SK-N-SH (cell line): Measurements from ENCODE around the gene PRKCQ. TPM values are rescaled to one million over a fixed set of nuclear protein-coding genes. Genes with fewer than 3 reads are reported as not detected.

Source experiments
- CTCF ChIA-PET: fragments of 300-600, 350-600 bp; formaldehyde crosslinking; extraction: SDS; loops from one replicate; lab custom pipeline; 2021; lab: Yijun Ruan, JAX
- POLR2A ChIA-PET: fragments of 350-600 bp; sonication (Branson Sonifier 250); formaldehyde crosslinking; extraction: SDS; loops from one replicate; lab custom pipeline; 2020; ENCODE audit warnings: antibody characterized with exemption, inconsistent platforms; lab: Yijun Ruan, JAX
- DNase-seq: peaks from one replicate; pipeline ENCODE4 v3.0.0; 2012
- H2AFZ ChIP-seq: fragments of 200-600 bp; sonication (generic); 2 replicates; pipeline ENCODE4 v1.8.1; 2016; ENCODE audit warnings: antibody characterized with exemption, mild to moderate bottlenecking, low read depth
- H3F3A ChIP-seq: fragments of 200-600 bp; sonication (generic); replicated peaks from 2 replicates; pipeline ENCODE3; 2016; ENCODE audit warnings: antibody characterized with exemption, mild to moderate bottlenecking; ENCODE audit not compliant: insufficient read depth
- H3K27ac ChIP-seq, 2 experiments: fragments of 200-500 bp in 1 of 2; fragments of 200-600 bp in 1 of 2; sonication (Bioruptor generic) in 1 of 2; sonication (generic), shearing (Covaris generic) in 1 of 2; 2 replicates each; pipeline versions ENCODE4 v1.5.1 to v1.6.1; 2014 to 2016; ENCODE audit warnings: low read depth in 2 of 2, inconsistent platforms in 1 of 2, low read length in 1 of 2, mild to moderate bottlenecking in 1 of 2, mixed read lengths in 1 of 2
- H3K27me3 ChIP-seq: fragments of 200-600 bp; sonication (generic), shearing (Covaris generic); 2 replicates; pipeline ENCODE4 v1.6.1; 2016; ENCODE audit warnings: mixed run types; ENCODE audit not compliant: insufficient read depth
- H3K36me3 ChIP-seq, 2 experiments: fragments of 200-500 bp in 1 of 2; fragments of 200-600 bp in 1 of 2; sonication (Bioruptor generic) in 1 of 2; sonication (generic) in 1 of 2; replicated peaks in 1 of 2; 2 replicates each; pipeline versions ENCODE3 to v1.5.1; 2014 to 2016; ENCODE audit warnings: low read length in 1 of 2, mild to moderate bottlenecking in 1 of 2; ENCODE audit not compliant: insufficient read depth in 2 of 2, control insufficient read depth in 1 of 2
- H3K4me1 ChIP-seq, 2 experiments: fragments of 200-500 bp in 1 of 2; fragments of 200-600 bp in 1 of 2; sonication (Bioruptor generic) in 1 of 2; sonication (generic), shearing (Covaris generic) in 1 of 2; 2 replicates each; pipeline versions ENCODE4 v1.5.1 to v1.6.1; 2014 to 2016; ENCODE audit warnings: low read depth in 1 of 2, low read length in 1 of 2, mixed run types in 1 of 2; ENCODE audit not compliant: insufficient read depth in 2 of 2, control insufficient read depth in 1 of 2
- H3K4me2 ChIP-seq: fragments of 200-600 bp; sonication (generic), shearing (Covaris generic); 2 replicates; pipeline ENCODE4 v1.6.1; 2017; ENCODE audit warnings: mixed run types
- H3K4me3 ChIP-seq, 2 experiments: fragments of 200-500 bp in 1 of 2; fragments of 200-600 bp in 1 of 2; sonication (Bioruptor generic) in 1 of 2; sonication (generic), shearing (Covaris generic) in 1 of 2; 2 replicates each; pipeline versions ENCODE4 v1.5.1 to v1.8.1; 2014 to 2016; ENCODE audit warnings: low read depth in 2 of 2, inconsistent platforms in 1 of 2, low read length in 1 of 2, mild to moderate bottlenecking in 1 of 2, mixed read lengths in 1 of 2, moderate library complexity in 1 of 2
- H3K79me2 ChIP-seq: fragments of 200-600 bp; sonication (generic); 2 replicates; pipeline ENCODE4 v1.8.1; 2017; ENCODE audit warnings: mild to moderate bottlenecking; ENCODE audit not compliant: insufficient read depth
- H3K9ac ChIP-seq: fragments of 200-600 bp; sonication (generic); 2 replicates; pipeline ENCODE4 v1.6.1; 2017; ENCODE audit warnings: mixed run types
- H3K9me2 ChIP-seq: fragments of 200-600 bp; sonication (generic); 2 replicates; pipeline ENCODE4 v1.6.1; 2017; ENCODE audit warnings: mixed run types
- H3K9me3 ChIP-seq: fragments of 200-600 bp; sonication (generic); 2 replicates; pipeline ENCODE4 v1.6.1; 2017; ENCODE audit warnings: mixed run types, mild to moderate bottlenecking, moderate library complexity
- H4K20me1 ChIP-seq: fragments of 200-600 bp; sonication (generic); 2 replicates; pipeline ENCODE4 v1.6.1; 2017; ENCODE audit warnings: mild to moderate bottlenecking, mixed run types; ENCODE audit not compliant: insufficient read depth
- CHD2 ChIP-seq: fragments of 150-350 bp; IDR thresholded peaks from 2 replicates; pipeline ENCODE4 v1.6.1; 2018; ENCODE audit warnings: low read length; ENCODE audit not compliant: partially characterized antibody
- ELF1 ChIP-seq: IDR thresholded peaks from 2 replicates; pipeline ENCODE4 v1.4.0; 2012
- EP300 ChIP-seq, 2 experiments: IDR thresholded peaks; 2 replicates each; pipeline versions ENCODE4 v1.4.0 to v1.6.1; 2012; ENCODE audit warnings: borderline replicate concordance in 1 of 2, low read depth in 1 of 2, low read length in 1 of 2
- FOSL2 ChIP-seq: IDR thresholded peaks from 2 replicates; pipeline ENCODE4 v1.4.0; 2012; ENCODE audit warnings: low read depth, mild to moderate bottlenecking, moderate library complexity, borderline replicate concordance
- FOXM1 ChIP-seq: IDR thresholded peaks from 2 replicates; pipeline ENCODE4 v1.4.0; 2012; ENCODE audit warnings: low read depth, mild to moderate bottlenecking
- GABPA ChIP-seq: IDR thresholded peaks from 2 replicates; pipeline ENCODE4 v1.4.0; 2012; ENCODE audit warnings: low read depth, mild to moderate bottlenecking
- GATA2 ChIP-seq: sonication (generic); formaldehyde crosslinking; IDR thresholded peaks from 2 replicates; pipeline ENCODE4 v1.5.0; 2020; ENCODE audit warnings: mild to moderate bottlenecking, missing genetic modification reagents
- JUND ChIP-seq: IDR thresholded peaks from 2 replicates; pipeline ENCODE4 v1.4.0; 2012
- MEF2A ChIP-seq: IDR thresholded peaks from 2 replicates; pipeline ENCODE4 v1.4.0; 2012; ENCODE audit warnings: low read depth, borderline replicate concordance
- MXI1 ChIP-seq: IDR thresholded peaks from 2 replicates; pipeline ENCODE4 v1.6.1; 2012; ENCODE audit warnings: mild to moderate bottlenecking, low read depth, low read length, improper control_type of control experiment
- NFIC ChIP-seq: IDR thresholded peaks from 2 replicates; pipeline ENCODE4 v1.4.0; 2012; ENCODE audit warnings: borderline replicate concordance
- RAD21 ChIP-seq: IDR thresholded peaks from 2 replicates; pipeline ENCODE4 v1.6.1; 2012; ENCODE audit warnings: mild to moderate bottlenecking, low read length
- RCOR1 ChIP-seq: fragments of 150-350 bp; IDR thresholded peaks from 2 replicates; pipeline ENCODE4 v1.6.1; 2017; ENCODE audit warnings: antibody characterized with exemption, low read length
- RFX5 ChIP-seq: IDR thresholded peaks from 2 replicates; pipeline ENCODE4 v1.6.1; 2012; ENCODE audit warnings: mild to moderate bottlenecking, improper control_type of control experiment, low read length
- SIN3A ChIP-seq: IDR thresholded peaks from 2 replicates; pipeline ENCODE4 v1.6.1; 2012; ENCODE audit warnings: low read depth, mild to moderate bottlenecking, low read length, moderate library complexity, borderline replicate concordance
- SMC3 ChIP-seq: IDR thresholded peaks from 2 replicates; pipeline ENCODE4 v1.6.1; 2012; ENCODE audit warnings: low read depth, low read length, improper control_type of control experiment
- TAF1 ChIP-seq: IDR thresholded peaks from 2 replicates; pipeline ENCODE4 v1.6.1; 2012; ENCODE audit warnings: low read depth, mild to moderate bottlenecking, low read length, moderate library complexity, borderline replicate concordance
- TEAD4 ChIP-seq: IDR thresholded peaks from 2 replicates; pipeline ENCODE4 v1.4.0; 2012; ENCODE audit warnings: mild to moderate bottlenecking, borderline replicate concordance; ENCODE audit not compliant: insufficient read depth
- YY1 ChIP-seq: IDR thresholded peaks from 2 replicates; pipeline ENCODE4 v1.4.0; 2012; ENCODE audit warnings: low read depth, mild to moderate bottlenecking
- WGBS: methylation state at CpG from one replicate; pipeline ENCODE4 v1.1.6; 2017; ENCODE audit warnings: low lambda C conversion rate; 5-methylcytosine and 5-hydroxymethylcytosine counted together
- polyA plus RNA-seq, 3 experiments: library from polyadenylated mRNA; depleted of rRNA; stranded (reverse); fragments of >200 nt; gene quantifications; 2 replicates each; pipeline ENCODE4 v1.2.3, GENCODE V29; 2012
- TF ChIP-seq, protein P1 (sequence below): IDR thresholded peaks from 2 replicates; pipeline ENCODE4 v1.4.0; 2012; ENCODE audit warnings: low read depth, borderline replicate concordance
- TF ChIP-seq, protein P2 (sequence below): fragments of 150-350 bp; IDR thresholded peaks from 2 replicates; pipeline ENCODE4 v1.6.1; 2016; ENCODE audit warnings: mild to moderate bottlenecking, low read depth, low read length
- TF ChIP-seq, protein P3 (sequence below): fragments of 200-600 bp; sonication (generic); IDR thresholded peaks from 2 replicates; pipeline ENCODE4 v1.6.1; 2017; ENCODE audit warnings: antibody characterized with exemption, mild to moderate bottlenecking, moderate library complexity

PRKCQ gene
- polyA plus RNA-seq, 1 of the 3 experiments (the other 2 are of a cell fraction): 0.18 TPM

DNA sequence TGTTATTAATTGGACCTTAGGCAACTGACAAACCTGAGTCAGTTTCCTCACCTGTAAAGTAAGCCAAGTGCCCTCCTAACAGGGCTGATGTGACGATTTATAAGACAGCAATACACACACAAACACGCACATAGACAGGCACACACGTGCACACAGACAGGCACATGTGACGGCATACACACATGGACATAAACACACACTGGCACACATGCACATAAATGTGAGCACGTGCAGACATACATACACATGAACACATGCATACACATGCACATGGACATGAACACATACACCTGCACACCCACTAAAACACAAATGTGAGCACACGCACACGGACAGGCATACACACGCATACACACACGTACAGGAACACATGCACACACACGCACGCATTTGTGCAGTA, 148.9 kb downstream of the PRKCQ start:
- H2AFZ ChIP-seq: no peak overlapping the region
- H3K79me2 ChIP-seq: no peaks in the 10 kb centered on the region
- no peaks in the 10 kb centered on the region for H3K9me2 ChIP-seq
- TF ChIP-seq FOXM1 (no peak), EP300 (IDR thresholded peaks at IDR 0.05; ENCODE audit: borderline replicate concordance in 1 of 2, low read depth in 1 of 2, low read length in 1 of 2) (no peak), ELF1 (no peak), RFX5 (no peak), MEF2A (no peak), JUND (no peak), CHD2 (no peak), SIN3A (no peak), FOSL2 (no peak), TAF1 (no peak), YY1 (no peak)
- TF ChIP-seq, protein P1, sequence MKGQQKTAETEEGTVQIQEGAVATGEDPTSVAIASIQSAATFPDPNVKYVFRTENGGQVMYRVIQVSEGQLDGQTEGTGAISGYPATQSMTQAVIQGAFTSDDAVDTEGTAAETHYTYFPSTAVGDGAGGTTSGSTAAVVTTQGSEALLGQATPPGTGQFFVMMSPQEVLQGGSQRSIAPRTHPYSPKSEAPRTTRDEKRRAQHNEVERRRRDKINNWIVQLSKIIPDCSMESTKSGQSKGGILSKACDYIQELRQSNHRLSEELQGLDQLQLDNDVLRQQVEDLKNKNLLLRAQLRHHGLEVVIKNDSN: no peak
- TF ChIP-seq, protein P2, sequence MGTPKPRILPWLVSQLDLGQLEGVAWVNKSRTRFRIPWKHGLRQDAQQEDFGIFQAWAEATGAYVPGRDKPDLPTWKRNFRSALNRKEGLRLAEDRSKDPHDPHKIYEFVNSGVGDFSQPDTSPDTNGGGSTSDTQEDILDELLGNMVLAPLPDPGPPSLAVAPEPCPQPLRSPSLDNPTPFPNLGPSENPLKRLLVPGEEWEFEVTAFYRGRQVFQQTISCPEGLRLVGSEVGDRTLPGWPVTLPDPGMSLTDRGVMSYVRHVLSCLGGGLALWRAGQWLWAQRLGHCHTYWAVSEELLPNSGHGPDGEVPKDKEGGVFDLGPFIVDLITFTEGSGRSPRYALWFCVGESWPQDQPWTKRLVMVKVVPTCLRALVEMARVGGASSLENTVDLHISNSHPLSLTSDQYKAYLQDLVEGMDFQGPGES: no peak
- no peak overlapping the region for H3K27ac ChIP-seq
- H3K9ac ChIP-seq: no peak overlapping the region
- H3K4me1 ChIP-seq: no peaks in the 10 kb centered on the region
- H3K4me2 ChIP-seq: no peak overlapping the region
- H3K4me3 ChIP-seq: no peak overlapping the region
- WGBS: 58% methylated on average over 11 of the region's 11 CpGs
- H3F3A ChIP-seq: no peaks in the 10 kb centered on the region
- no peaks in the 10 kb centered on the region for H4K20me1 ChIP-seq
- peaks cover 11% of the 10 kb centered on the region; the same call in 1 of the 2 replicates for H3K27me3 ChIP-seq
- no peaks in the 10 kb centered on the region for H3K9me3 ChIP-seq
- ChIA-PET CTCF (no interaction called here), POLR2A (no interaction called here)
- no peaks in the 10 kb centered on the region for H3K36me3 ChIP-seq
- no peak for DNase-seq

DNA sequence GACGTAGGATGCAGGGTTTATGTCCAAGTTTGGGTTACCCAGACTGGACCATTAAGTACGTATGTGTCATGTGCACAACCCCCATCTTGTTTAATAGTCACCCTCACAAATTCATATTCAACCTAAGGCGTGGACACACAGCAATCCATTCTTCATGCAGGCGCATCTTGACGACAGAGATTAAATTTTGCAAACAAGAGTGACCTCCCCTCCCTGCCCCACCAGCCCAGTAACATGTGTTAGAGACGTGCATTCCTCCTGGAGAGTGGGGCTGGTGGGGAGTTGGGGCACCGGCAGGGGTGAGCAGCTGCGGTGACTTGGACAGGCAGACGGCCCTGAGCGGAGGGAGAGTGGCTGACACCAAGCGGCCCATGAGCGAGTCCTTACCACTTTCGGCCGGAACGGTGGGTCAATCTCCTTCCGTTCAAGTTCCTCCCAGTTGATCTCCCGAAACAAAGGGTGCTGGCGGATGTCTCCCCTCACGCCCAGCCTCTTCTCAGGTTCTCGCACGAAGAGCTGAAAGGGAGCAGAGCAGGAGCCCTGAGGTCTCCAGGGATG, 149.6 kb downstream of the PRKCQ start:
- no peak overlapping the region for H3K9ac ChIP-seq
- ChIA-PET CTCF (interaction anchor here (1.9 kb wide), 1 partner anchor 15 kb away, joined by 10 read pairs; no protein-coding TSS in a partner anchor), POLR2A (no interaction called here)
- DNase-seq: no peak
- H3K4me2 ChIP-seq: no peak overlapping the region
- H3K36me3 ChIP-seq: no peaks in the 10 kb centered on the region
- H3K79me2 ChIP-seq: no peaks in the 10 kb centered on the region
- H3K4me3 ChIP-seq: no peak overlapping the region
- no peak for TF ChIP-seq GATA2 (CRISPR knock-in tag)
- TF ChIP-seq, protein P3, sequence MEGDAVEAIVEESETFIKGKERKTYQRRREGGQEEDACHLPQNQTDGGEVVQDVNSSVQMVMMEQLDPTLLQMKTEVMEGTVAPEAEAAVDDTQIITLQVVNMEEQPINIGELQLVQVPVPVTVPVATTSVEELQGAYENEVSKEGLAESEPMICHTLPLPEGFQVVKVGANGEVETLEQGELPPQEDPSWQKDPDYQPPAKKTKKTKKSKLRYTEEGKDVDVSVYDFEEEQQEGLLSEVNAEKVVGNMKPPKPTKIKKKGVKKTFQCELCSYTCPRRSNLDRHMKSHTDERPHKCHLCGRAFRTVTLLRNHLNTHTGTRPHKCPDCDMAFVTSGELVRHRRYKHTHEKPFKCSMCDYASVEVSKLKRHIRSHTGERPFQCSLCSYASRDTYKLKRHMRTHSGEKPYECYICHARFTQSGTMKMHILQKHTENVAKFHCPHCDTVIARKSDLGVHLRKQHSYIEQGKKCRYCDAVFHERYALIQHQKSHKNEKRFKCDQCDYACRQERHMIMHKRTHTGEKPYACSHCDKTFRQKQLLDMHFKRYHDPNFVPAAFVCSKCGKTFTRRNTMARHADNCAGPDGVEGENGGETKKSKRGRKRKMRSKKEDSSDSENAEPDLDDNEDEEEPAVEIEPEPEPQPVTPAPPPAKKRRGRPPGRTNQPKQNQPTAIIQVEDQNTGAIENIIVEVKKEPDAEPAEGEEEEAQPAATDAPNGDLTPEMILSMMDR: no peak
- TF ChIP-seq RAD21: no peak
- no peak for TF ChIP-seq RCOR1
- no peak for TF ChIP-seq YY1
- no peak for TF ChIP-seq GABPA
- no peak for TF ChIP-seq SMC3
- no peak for TF ChIP-seq CHD2
- TF ChIP-seq MEF2A: no peak
- TF ChIP-seq TEAD4: no peak
- TF ChIP-seq, protein P2: no peak
- TF ChIP-seq MXI1: no peak
- no peak for TF ChIP-seq NFIC
- WGBS: 55% methylated on average over 21 of the region's 21 CpGs
- H3K9me2 ChIP-seq: no peaks in the 10 kb centered on the region
- H3K4me1 ChIP-seq: no peaks in the 10 kb centered on the region
- H3K27me3 ChIP-seq: peaks cover 11% of the 10 kb centered on the region; the same call in 1 of the 2 replicates
- no peaks in the 10 kb centered on the region for H3K9me3 ChIP-seq
- H2AFZ ChIP-seq: no peak overlapping the region
- no peaks in the 10 kb centered on the region for H4K20me1 ChIP-seq
- no peak overlapping the region for H3K27ac ChIP-seq
- H3F3A ChIP-seq: no peaks in the 10 kb centered on the region
